ENCODE measurements around the gene SPSB1.
A peak's percentile ranks its signal among the peaks of the same experiment; 100 is the strongest.

Gene SPSB1

GRCh38 chr1:9248341-9249262 is 44.1 kb upstream of the SPSB1 start:
- Histone ChIP-seq H3K27me3 (ENCODE audit: control insufficient read depth in 2 of 2, insufficient read depth in 2 of 2, low read length in 2 of 2) (no peaks in the 10 kb centered on the region), H3K4me3 (ENCODE audit: low read length in 2 of 2) (no peak overlapping the region), H3K27ac (ENCODE audit: low read depth in 2 of 2, low read length in 2 of 2) (peak overlapping the region in 1 of 2 donors; percentile 32), H3K9ac (ENCODE audit: low read depth in 1 of 2, low read length in 2 of 2) (peak overlapping the region in 1 of 2 donors; percentile 38), H3K4me1 (ENCODE audit: control insufficient read depth in 2 of 2, insufficient read depth in 2 of 2, low read length in 2 of 2) (peaks cover 12 to 28% of the 10 kb centered on the region in 2 donors), H3K36me3 (ENCODE audit: control insufficient read depth in 2 of 2, insufficient read depth in 2 of 2, low read length in 2 of 2) (peaks cover 13 to 36% of the 10 kb centered on the region in 2 donors), H3K9me3 (ENCODE audit: control insufficient read depth in 2 of 2, low read length in 2 of 2) (no peaks in the 10 kb centered on the region)

GRCh38 chr1:9249263-9249533 is 43.5 kb upstream of the SPSB1 start:
- H3K9me3 ChIP-seq (ENCODE audit: control insufficient read depth in 2 of 2, low read length in 2 of 2): no peaks in the 10 kb centered on the region
- H3K4me1 ChIP-seq (ENCODE audit: control insufficient read depth in 2 of 2, insufficient read depth in 2 of 2, low read length in 2 of 2): peaks cover 12 to 25% of the 10 kb centered on the region in 2 donors
- H3K4me3 ChIP-seq (ENCODE audit: low read length in 2 of 2): no peak overlapping the region
- H3K36me3 ChIP-seq (ENCODE audit: control insufficient read depth in 2 of 2, insufficient read depth in 2 of 2, low read length in 2 of 2): peaks cover 13 to 36% of the 10 kb centered on the region in 2 donors
- H3K9ac ChIP-seq (ENCODE audit: low read depth in 1 of 2, low read length in 2 of 2): peak overlapping the region in 1 of 2 donors; percentile 38
- H3K27ac ChIP-seq (ENCODE audit: low read depth in 2 of 2, low read length in 2 of 2): peak overlapping the region in 1 of 2 donors; percentile 32
- H3K27me3 ChIP-seq (ENCODE audit: control insufficient read depth in 2 of 2, insufficient read depth in 2 of 2, low read length in 2 of 2): no peaks in the 10 kb centered on the region

GRCh38 chr1:9249534-9250410 is 42.9 kb upstream of the SPSB1 start:
- peak overlapping the region in 1 of 2 donors; percentile 38 for H3K9ac ChIP-seq (ENCODE audit: low read depth in 1 of 2, low read length in 2 of 2)
- no peaks in the 10 kb centered on the region for H3K27me3 ChIP-seq (ENCODE audit: control insufficient read depth in 2 of 2, insufficient read depth in 2 of 2, low read length in 2 of 2)
- peak overlapping the region in 1 of 2 donors; percentile 32 for H3K27ac ChIP-seq (ENCODE audit: low read depth in 2 of 2, low read length in 2 of 2)
- peaks cover 7 to 19% of the 10 kb centered on the region in 2 donors for H3K4me1 ChIP-seq (ENCODE audit: control insufficient read depth in 2 of 2, insufficient read depth in 2 of 2, low read length in 2 of 2)
- H3K4me3 ChIP-seq (ENCODE audit: low read length in 2 of 2): no peak overlapping the region
- peaks cover 13 to 36% of the 10 kb centered on the region in 2 donors for H3K36me3 ChIP-seq (ENCODE audit: control insufficient read depth in 2 of 2, insufficient read depth in 2 of 2, low read length in 2 of 2)
- H3K9me3 ChIP-seq (ENCODE audit: control insufficient read depth in 2 of 2, low read length in 2 of 2): no peaks in the 10 kb centered on the region

- Histone ChIP-seq H3K9me3 (ENCODE audit: control insufficient read depth in 2 of 2, low read length in 2 of 2) (no peaks in the 10 kb centered on the region), H3K9ac (ENCODE audit: low read depth in 1 of 2, low read length in 2 of 2) (no peak overlapping the region), H3K27me3 (ENCODE audit: control insufficient read depth in 2 of 2, insufficient read depth in 2 of 2, low read length in 2 of 2) (no peaks in the 10 kb centered on the region), H3K4me1 (ENCODE audit: control insufficient read depth in 2 of 2, insufficient read depth in 2 of 2, low read length in 2 of 2) (peaks cover 3 to 14% of the 10 kb centered on the region in 2 donors), H3K36me3 (ENCODE audit: control insufficient read depth in 2 of 2, insufficient read depth in 2 of 2, low read length in 2 of 2) (peaks cover 13 to 29% of the 10 kb centered on the region in 2 donors), H3K27ac (ENCODE audit: low read depth in 2 of 2, low read length in 2 of 2) (peak overlapping the region in 1 of 2 donors; percentile 10), H3K4me3 (ENCODE audit: low read length in 2 of 2) (no peak overlapping the region)
These were observed 42.0 kb upstream of the SPSB1 start for GRCh38 chr1:9250411-9251381.

- Histone ChIP-seq H3K9me3 (ENCODE audit: control insufficient read depth in 2 of 2, low read length in 2 of 2) (no peaks in the 10 kb centered on the region), H3K9ac (ENCODE audit: low read depth in 1 of 2, low read length in 2 of 2) (no peak overlapping the region), H3K27ac (ENCODE audit: low read depth in 2 of 2, low read length in 2 of 2) (no peak overlapping the region), H3K27me3 (ENCODE audit: control insufficient read depth in 2 of 2, insufficient read depth in 2 of 2, low read length in 2 of 2) (no peaks in the 10 kb centered on the region), H3K4me1 (ENCODE audit: control insufficient read depth in 2 of 2, insufficient read depth in 2 of 2, low read length in 2 of 2) (peaks cover 3 to 14% of the 10 kb centered on the region in 2 donors), H3K4me3 (ENCODE audit: low read length in 2 of 2) (no peak overlapping the region), H3K36me3 (ENCODE audit: control insufficient read depth in 2 of 2, insufficient read depth in 2 of 2, low read length in 2 of 2) (peaks cover 16 to 31% of the 10 kb centered on the region in 2 donors)
These were observed 41.2 kb upstream of the SPSB1 start for GRCh38 chr1:9251501-9251900.

- Histone ChIP-seq H3K27me3 (ENCODE audit: control insufficient read depth in 2 of 2, insufficient read depth in 2 of 2, low read length in 2 of 2) (no peaks in the 10 kb centered on the region), H3K9ac (ENCODE audit: low read depth in 1 of 2, low read length in 2 of 2) (no peak overlapping the region), H3K9me3 (ENCODE audit: control insufficient read depth in 2 of 2, low read length in 2 of 2) (no peaks in the 10 kb centered on the region), H3K4me3 (ENCODE audit: low read length in 2 of 2) (no peak overlapping the region), H3K4me1 (ENCODE audit: control insufficient read depth in 2 of 2, insufficient read depth in 2 of 2, low read length in 2 of 2) (peaks cover 3 to 14% of the 10 kb centered on the region in 2 donors), H3K36me3 (ENCODE audit: control insufficient read depth in 2 of 2, insufficient read depth in 2 of 2, low read length in 2 of 2) (peaks cover 4 to 17% of the 10 kb centered on the region in 2 donors), H3K27ac (ENCODE audit: low read depth in 2 of 2, low read length in 2 of 2) (no peak overlapping the region)
These were observed 39.7 kb upstream of the SPSB1 start for GRCh38 chr1:9253004-9253403.

GRCh38 chr1:9253453-9254105 is 39.1 kb upstream of the SPSB1 start:
- H3K9me3 ChIP-seq (ENCODE audit: control insufficient read depth in 2 of 2, low read length in 2 of 2): no peaks in the 10 kb centered on the region
- H3K27ac ChIP-seq (ENCODE audit: low read depth in 2 of 2, low read length in 2 of 2): no peak overlapping the region
- H3K9ac ChIP-seq (ENCODE audit: low read depth in 1 of 2, low read length in 2 of 2): no peak overlapping the region
- peaks cover 3 to 14% of the 10 kb centered on the region in 2 donors for H3K4me1 ChIP-seq (ENCODE audit: control insufficient read depth in 2 of 2, insufficient read depth in 2 of 2, low read length in 2 of 2)
- H3K4me3 ChIP-seq (ENCODE audit: low read length in 2 of 2): no peak overlapping the region
- peaks cover 8 to 15% of the 10 kb centered on the region in 2 donors for H3K36me3 ChIP-seq (ENCODE audit: control insufficient read depth in 2 of 2, insufficient read depth in 2 of 2, low read length in 2 of 2)
- no peaks in the 10 kb centered on the region for H3K27me3 ChIP-seq (ENCODE audit: control insufficient read depth in 2 of 2, insufficient read depth in 2 of 2, low read length in 2 of 2)

GRCh38 chr1:9256332-9256731 is 36.4 kb upstream of the SPSB1 start:
- Histone ChIP-seq H3K27me3 (ENCODE audit: control insufficient read depth in 2 of 2, insufficient read depth in 2 of 2, low read length in 2 of 2) (no peaks in the 10 kb centered on the region), H3K27ac (ENCODE audit: low read depth in 2 of 2, low read length in 2 of 2) (no peak overlapping the region), H3K36me3 (ENCODE audit: control insufficient read depth in 2 of 2, insufficient read depth in 2 of 2, low read length in 2 of 2) (peaks cover 8 to 9% of the 10 kb centered on the region in 2 donors), H3K4me1 (ENCODE audit: control insufficient read depth in 2 of 2, insufficient read depth in 2 of 2, low read length in 2 of 2) (no peaks in the 10 kb centered on the region), H3K4me3 (ENCODE audit: low read length in 2 of 2) (no peak overlapping the region), H3K9me3 (ENCODE audit: control insufficient read depth in 2 of 2, low read length in 2 of 2) (no peaks in the 10 kb centered on the region), H3K9ac (ENCODE audit: low read depth in 1 of 2, low read length in 2 of 2) (no peak overlapping the region)

GRCh38 chr1:9257851-9258250 is 34.8 kb upstream of the SPSB1 start:
- Histone ChIP-seq H3K9ac (ENCODE audit: low read depth in 1 of 2, low read length in 2 of 2) (no peak overlapping the region), H3K9me3 (ENCODE audit: control insufficient read depth in 2 of 2, low read length in 2 of 2) (no peaks in the 10 kb centered on the region), H3K4me3 (ENCODE audit: low read length in 2 of 2) (no peak overlapping the region), H3K27ac (ENCODE audit: low read depth in 2 of 2, low read length in 2 of 2) (no peak overlapping the region), H3K36me3 (ENCODE audit: control insufficient read depth in 2 of 2, insufficient read depth in 2 of 2, low read length in 2 of 2) (peaks cover 11 to 18% of the 10 kb centered on the region in 2 donors), H3K27me3 (ENCODE audit: control insufficient read depth in 2 of 2, insufficient read depth in 2 of 2, low read length in 2 of 2) (no peaks in the 10 kb centered on the region), H3K4me1 (ENCODE audit: control insufficient read depth in 2 of 2, insufficient read depth in 2 of 2, low read length in 2 of 2) (no peaks in the 10 kb centered on the region)
